Astrocyte (in vitro differentiated cells and primary cell): Measurements from ENCODE around the gene LRRC4C.

Source experiments
- EZH2 ChIP-seq: IDR thresholded peaks from 2 replicates; pipeline ENCODE4 v1.6.1; 2012; ENCODE audit warnings: mild to moderate bottlenecking, low read length, inconsistent platforms; ENCODE audit not compliant: insufficient read depth
- TF ChIP-seq, protein P1 (sequence below): IDR thresholded peaks from 2 replicates; pipeline ENCODE4 v1.5.1; 2011; ENCODE audit warnings: low read depth, mild to moderate bottlenecking, inconsistent platforms, low read length, moderate library complexity; ENCODE audit not compliant: insufficient read depth

DNA sequence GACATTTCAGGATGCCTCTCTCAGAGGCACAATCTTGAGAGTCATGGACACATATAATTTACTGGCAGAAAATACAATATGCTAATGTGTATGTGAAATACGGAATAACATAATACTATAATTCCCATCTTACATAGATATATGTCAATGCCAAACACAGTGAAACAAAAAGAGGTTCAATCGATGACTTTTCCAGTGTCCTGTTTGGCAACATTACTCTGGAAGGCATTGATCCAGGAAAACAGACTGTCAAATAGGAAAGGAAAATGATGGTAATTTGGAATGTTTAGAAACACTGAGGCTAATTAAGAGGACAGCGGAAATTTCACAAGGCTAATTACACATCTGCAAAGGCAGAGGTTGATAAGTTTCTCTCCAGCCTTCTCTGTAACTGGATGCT lies 942.3 kb downstream of the LRRC4C start:
- no peak for TF ChIP-seq EZH2
- TF ChIP-seq, protein P1, sequence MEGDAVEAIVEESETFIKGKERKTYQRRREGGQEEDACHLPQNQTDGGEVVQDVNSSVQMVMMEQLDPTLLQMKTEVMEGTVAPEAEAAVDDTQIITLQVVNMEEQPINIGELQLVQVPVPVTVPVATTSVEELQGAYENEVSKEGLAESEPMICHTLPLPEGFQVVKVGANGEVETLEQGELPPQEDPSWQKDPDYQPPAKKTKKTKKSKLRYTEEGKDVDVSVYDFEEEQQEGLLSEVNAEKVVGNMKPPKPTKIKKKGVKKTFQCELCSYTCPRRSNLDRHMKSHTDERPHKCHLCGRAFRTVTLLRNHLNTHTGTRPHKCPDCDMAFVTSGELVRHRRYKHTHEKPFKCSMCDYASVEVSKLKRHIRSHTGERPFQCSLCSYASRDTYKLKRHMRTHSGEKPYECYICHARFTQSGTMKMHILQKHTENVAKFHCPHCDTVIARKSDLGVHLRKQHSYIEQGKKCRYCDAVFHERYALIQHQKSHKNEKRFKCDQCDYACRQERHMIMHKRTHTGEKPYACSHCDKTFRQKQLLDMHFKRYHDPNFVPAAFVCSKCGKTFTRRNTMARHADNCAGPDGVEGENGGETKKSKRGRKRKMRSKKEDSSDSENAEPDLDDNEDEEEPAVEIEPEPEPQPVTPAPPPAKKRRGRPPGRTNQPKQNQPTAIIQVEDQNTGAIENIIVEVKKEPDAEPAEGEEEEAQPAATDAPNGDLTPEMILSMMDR, result no peak
